HEK293 (cell line): ENCODE data around the gene SIRT1.

ENCODE experiments used
- BCL11A ChIP-seq: fragments of 450-650 bp; formaldehyde crosslinking; IDR thresholded peaks from 2 replicates; pipeline ENCODE4 v1.5.1; 2016; ENCODE audit warnings: low read depth, missing biosample characterization, missing genetic modification characterization
- KLF9 ChIP-seq: fragments of 450-650 bp; formaldehyde crosslinking; IDR thresholded peaks from 2 replicates; pipeline ENCODE4 v1.5.1; 2016; ENCODE audit warnings: missing biosample characterization, missing genetic modification characterization, low read depth
- MEIS1 ChIP-seq: sonication (generic); formaldehyde crosslinking; IDR thresholded peaks from 2 replicates; pipeline ENCODE4 v1.8.1; 2022; ENCODE audit warnings: missing genetic modification reagents, mild to moderate bottlenecking, borderline replicate concordance
- TRIM28 ChIP-seq: IDR thresholded peaks from 2 replicates; pipeline ENCODE4 v1.6.1; 2011; ENCODE audit warnings: low read length, control low read depth, borderline replicate concordance
- WT1 ChIP-seq: fragments of 450-650 bp; formaldehyde crosslinking; IDR thresholded peaks from 2 replicates; pipeline ENCODE4 v1.5.1; 2016; ENCODE audit warnings: missing biosample characterization, missing genetic modification characterization
- YY1 ChIP-seq: fragments of 450-650 bp; formaldehyde crosslinking; IDR thresholded peaks from 2 replicates; pipeline ENCODE4 v1.5.1; 2018; ENCODE audit warnings: missing biosample characterization, missing genetic modification characterization
- YY2 ChIP-seq: fragments of 450-650 bp; formaldehyde crosslinking; IDR thresholded peaks from 2 replicates; pipeline ENCODE4 v1.5.1; 2016; ENCODE audit warnings: missing biosample characterization, missing genetic modification characterization
- ZNF133 ChIP-seq: fragments of 450-650 bp; formaldehyde crosslinking; IDR thresholded peaks from 2 replicates; pipeline ENCODE4 v1.5.1; 2016; ENCODE audit warnings: missing biosample characterization, missing genetic modification characterization
- ZNF184 ChIP-seq: fragments of 450-650 bp; IDR thresholded peaks from 2 replicates; pipeline ENCODE4 v1.5.1; 2018; ENCODE audit warnings: missing biosample characterization, mild to moderate bottlenecking, missing genetic modification characterization
- ZNF239 ChIP-seq: fragments of 450-650 bp; formaldehyde crosslinking; IDR thresholded peaks from 2 replicates; pipeline ENCODE4 v1.5.1; 2016; ENCODE audit warnings: missing biosample characterization, missing genetic modification characterization
- ZNF324 ChIP-seq: fragments of 450-650 bp; formaldehyde crosslinking; IDR thresholded peaks from 2 replicates; pipeline ENCODE4 v1.5.1; 2016; ENCODE audit warnings: missing biosample characterization, missing genetic modification characterization
- ZNF341 ChIP-seq: fragments of 450-650 bp; formaldehyde crosslinking; IDR thresholded peaks from 2 replicates; pipeline ENCODE4; 2016; ENCODE audit warnings: low read depth, missing biosample characterization, missing genetic modification characterization
- ZNF350 ChIP-seq: fragments of 450-650 bp; formaldehyde crosslinking; IDR thresholded peaks from 2 replicates; pipeline ENCODE4 v1.5.0; 2017; ENCODE audit warnings: missing biosample characterization, mild to moderate bottlenecking, missing genetic modification characterization
- ZNF37A ChIP-seq: fragments of 450-650 bp; IDR thresholded peaks from 2 replicates; pipeline ENCODE4 v1.5.1; 2018; ENCODE audit warnings: missing biosample characterization, missing genetic modification characterization
- ZNF391 ChIP-seq: fragments of 450-650 bp; formaldehyde crosslinking; IDR thresholded peaks from 2 replicates; pipeline ENCODE4 v1.5.1; 2016; ENCODE audit warnings: low read depth, missing biosample characterization, missing genetic modification characterization, borderline replicate concordance
- ZNF404 ChIP-seq: fragments of 450-650 bp; formaldehyde crosslinking; IDR thresholded peaks from 2 replicates; pipeline ENCODE4 v1.5.1; 2017; ENCODE audit warnings: missing biosample characterization, missing genetic modification characterization
- ZNF433 ChIP-seq: fragments of 450-650 bp; formaldehyde crosslinking; IDR thresholded peaks from 2 replicates; pipeline ENCODE4 v1.5.1; 2016; ENCODE audit warnings: missing biosample characterization, missing genetic modification characterization, low read depth
- ZNF510 ChIP-seq: fragments of 450-650 bp; formaldehyde crosslinking; IDR thresholded peaks from 2 replicates; pipeline ENCODE4 v1.5.1; 2018; ENCODE audit warnings: mild to moderate bottlenecking, missing genetic modification characterization, missing biosample characterization; ENCODE audit not compliant: insufficient replicate concordance
- ZNF571 ChIP-seq: fragments of 450-650 bp; formaldehyde crosslinking; IDR thresholded peaks from 2 replicates; pipeline ENCODE4 v1.5.0; 2017; ENCODE audit warnings: missing biosample characterization, missing genetic modification characterization
- ZNF596 ChIP-seq: fragments of 450-650 bp; IDR thresholded peaks from 2 replicates; pipeline ENCODE4 v1.5.0; 2018; ENCODE audit warnings: missing biosample characterization, mild to moderate bottlenecking, missing genetic modification characterization, moderate library complexity
- ZNF610 ChIP-seq: fragments of 450-650 bp; formaldehyde crosslinking; IDR thresholded peaks from 2 replicates; pipeline ENCODE4 v1.5.1; 2016; ENCODE audit warnings: missing biosample characterization, missing genetic modification characterization, borderline replicate concordance
- ZNF701 ChIP-seq: fragments of 450-650 bp; formaldehyde crosslinking; IDR thresholded peaks from 2 replicates; pipeline ENCODE4 v1.5.1; 2016; ENCODE audit warnings: missing biosample characterization, missing genetic modification characterization
- ZNF747 ChIP-seq: fragments of 450-650 bp; formaldehyde crosslinking; IDR thresholded peaks from 2 replicates; pipeline ENCODE4 v1.5.1; 2016; ENCODE audit warnings: missing biosample characterization, missing genetic modification characterization
- ZSCAN23 ChIP-seq: fragments of 450-650 bp; formaldehyde crosslinking; IDR thresholded peaks from 2 replicates; pipeline ENCODE4 v1.5.1; 2016; ENCODE audit warnings: missing biosample characterization, missing genetic modification characterization
- TF ChIP-seq, protein P1 (sequence below): fragments of 450-650 bp; formaldehyde crosslinking; IDR thresholded peaks from 2 replicates; pipeline ENCODE4; 2016; ENCODE audit warnings: missing biosample characterization, missing genetic modification characterization
- TF ChIP-seq, protein P2 (sequence below): fragments of 450-650 bp; formaldehyde crosslinking; IDR thresholded peaks from 2 replicates; pipeline ENCODE4 v1.5.1; 2017; ENCODE audit warnings: missing biosample characterization, mild to moderate bottlenecking, missing genetic modification characterization, moderate library complexity
- TF ChIP-seq, protein P3 (sequence below): fragments of 450-650 bp; formaldehyde crosslinking; IDR thresholded peaks from 2 replicates; pipeline ENCODE4 v1.5.1; 2016; ENCODE audit warnings: missing biosample characterization, missing genetic modification characterization
- TF ChIP-seq, protein P4 (sequence below): fragments of 450-650 bp; formaldehyde crosslinking; IDR thresholded peaks from 2 replicates; pipeline ENCODE4 v1.5.1; 2016; ENCODE audit warnings: missing biosample characterization, missing genetic modification characterization
- TF ChIP-seq, protein P5 (sequence below): fragments of 450-650 bp; formaldehyde crosslinking; IDR thresholded peaks from 2 replicates; pipeline ENCODE4 v1.5.1; 2017; ENCODE audit warnings: missing biosample characterization, missing genetic modification characterization
- TF ChIP-seq, protein P6 (sequence below): fragments of 450-650 bp; formaldehyde crosslinking; IDR thresholded peaks from 2 replicates; pipeline ENCODE4 v1.5.1; 2016; ENCODE audit warnings: missing biosample characterization, missing genetic modification characterization

Gene SIRT1

DNA sequence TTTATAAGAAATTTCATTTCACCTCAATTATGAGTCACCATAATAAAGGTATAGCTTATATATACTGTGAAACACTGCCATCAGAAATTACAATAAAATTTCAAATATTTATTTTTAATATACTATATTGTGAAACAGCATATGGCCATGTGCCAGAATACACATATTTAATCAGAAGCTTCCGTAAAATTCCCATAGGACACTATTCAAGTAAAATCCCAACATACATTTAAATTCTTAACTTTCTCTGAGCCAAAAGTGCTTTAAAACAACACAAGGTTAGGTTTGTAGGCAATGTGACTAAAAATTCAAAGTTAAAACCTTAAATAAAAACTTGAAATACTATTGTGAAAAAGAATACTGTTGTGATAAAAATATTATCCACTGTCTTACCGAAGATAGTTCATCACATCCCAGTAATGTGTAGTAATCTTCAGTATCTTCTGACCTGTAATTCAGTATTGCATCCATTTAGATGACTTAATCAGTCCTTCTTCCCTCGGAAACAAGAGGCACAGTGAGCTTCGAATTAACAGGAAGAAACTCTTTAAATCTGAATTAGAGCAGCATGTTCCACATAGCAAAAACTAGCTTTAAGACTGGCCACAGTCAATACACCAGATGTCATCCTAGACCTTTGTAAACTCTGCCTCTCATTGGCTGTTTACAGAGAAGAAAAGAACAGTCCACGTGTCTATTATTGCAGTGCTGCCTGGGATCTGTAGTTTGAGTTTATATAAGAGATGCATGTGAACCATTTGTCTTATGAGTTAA lies 46.7 kb upstream of the SIRT1 start, which contains the start of gene DNAJC12 (continued):
- no peak for TF ChIP-seq KLF9 (tag by site-specific recombination)
- TF ChIP-seq ZNF324 (tag by site-specific recombination): no peak
- no peak for TF ChIP-seq MEIS1 (CRISPR knock-in tag)
- TF ChIP-seq, protein P1, sequence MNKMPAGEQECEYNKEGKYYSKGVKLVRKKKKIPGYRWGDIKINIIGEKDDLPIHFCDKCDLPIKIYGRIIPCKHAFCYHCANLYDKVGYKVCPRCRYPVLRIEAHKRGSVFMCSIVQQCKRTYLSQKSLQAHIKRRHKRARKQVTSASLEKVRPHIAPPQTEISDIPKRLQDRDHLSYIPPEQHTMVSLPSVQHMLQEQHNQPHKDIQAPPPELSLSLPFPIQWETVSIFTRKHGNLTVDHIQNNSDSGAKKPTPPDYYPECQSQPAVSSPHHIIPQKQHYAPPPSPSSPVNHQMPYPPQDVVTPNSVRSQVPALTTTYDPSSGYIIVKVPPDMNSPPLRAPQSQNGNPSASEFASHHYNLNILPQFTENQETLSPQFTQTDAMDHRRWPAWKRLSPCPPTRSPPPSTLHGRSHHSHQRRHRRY (tag by site-specific recombination): no peak
- TF ChIP-seq ZNF747 (tag by site-specific recombination): no peak
- no peak for TF ChIP-seq ZNF701 (tag by site-specific recombination)
- TF ChIP-seq ZSCAN23 (tag by site-specific recombination): no peak
- no peak for TF ChIP-seq ZNF133 (tag by site-specific recombination)
- no peak for TF ChIP-seq ZNF596 (tag by site-specific recombination)
- TF ChIP-seq ZNF239 (tag by site-specific recombination): no peak
- no peak for TF ChIP-seq YY2
- TF ChIP-seq ZNF510 (tag by site-specific recombination): no peak
- no peak for TF ChIP-seq ZNF350 (tag by site-specific recombination)
- TF ChIP-seq ZNF37A (tag by site-specific recombination): no peak
- no peak for TF ChIP-seq ZNF433 (tag by site-specific recombination)
- no peak for TF ChIP-seq ZNF341 (tag by site-specific recombination)
- no peak for TF ChIP-seq ZNF571 (tag by site-specific recombination)
- no peak for TF ChIP-seq WT1
- TF ChIP-seq TRIM28: no peak
- TF ChIP-seq, protein P2, sequence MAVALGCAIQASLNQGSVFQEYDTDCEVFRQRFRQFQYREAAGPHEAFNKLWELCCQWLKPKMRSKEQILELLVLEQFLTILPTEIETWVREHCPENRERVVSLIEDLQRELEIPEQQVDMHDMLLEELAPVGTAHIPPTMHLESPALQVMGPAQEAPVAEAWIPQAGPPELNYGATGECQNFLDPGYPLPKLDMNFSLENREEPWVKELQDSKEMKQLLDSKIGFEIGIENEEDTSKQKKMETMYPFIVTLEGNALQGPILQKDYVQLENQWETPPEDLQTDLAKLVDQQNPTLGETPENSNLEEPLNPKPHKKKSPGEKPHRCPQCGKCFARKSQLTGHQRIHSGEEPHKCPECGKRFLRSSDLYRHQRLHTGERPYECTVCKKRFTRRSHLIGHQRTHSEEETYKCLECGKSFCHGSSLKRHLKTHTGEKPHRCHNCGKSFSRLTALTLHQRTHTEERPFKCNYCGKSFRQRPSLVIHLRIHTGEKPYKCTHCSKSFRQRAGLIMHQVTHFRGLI (tag by site-specific recombination): no peak; the same call in 1 of the 2 replicates
- TF ChIP-seq ZNF184: no peak
- TF ChIP-seq, protein P3, sequence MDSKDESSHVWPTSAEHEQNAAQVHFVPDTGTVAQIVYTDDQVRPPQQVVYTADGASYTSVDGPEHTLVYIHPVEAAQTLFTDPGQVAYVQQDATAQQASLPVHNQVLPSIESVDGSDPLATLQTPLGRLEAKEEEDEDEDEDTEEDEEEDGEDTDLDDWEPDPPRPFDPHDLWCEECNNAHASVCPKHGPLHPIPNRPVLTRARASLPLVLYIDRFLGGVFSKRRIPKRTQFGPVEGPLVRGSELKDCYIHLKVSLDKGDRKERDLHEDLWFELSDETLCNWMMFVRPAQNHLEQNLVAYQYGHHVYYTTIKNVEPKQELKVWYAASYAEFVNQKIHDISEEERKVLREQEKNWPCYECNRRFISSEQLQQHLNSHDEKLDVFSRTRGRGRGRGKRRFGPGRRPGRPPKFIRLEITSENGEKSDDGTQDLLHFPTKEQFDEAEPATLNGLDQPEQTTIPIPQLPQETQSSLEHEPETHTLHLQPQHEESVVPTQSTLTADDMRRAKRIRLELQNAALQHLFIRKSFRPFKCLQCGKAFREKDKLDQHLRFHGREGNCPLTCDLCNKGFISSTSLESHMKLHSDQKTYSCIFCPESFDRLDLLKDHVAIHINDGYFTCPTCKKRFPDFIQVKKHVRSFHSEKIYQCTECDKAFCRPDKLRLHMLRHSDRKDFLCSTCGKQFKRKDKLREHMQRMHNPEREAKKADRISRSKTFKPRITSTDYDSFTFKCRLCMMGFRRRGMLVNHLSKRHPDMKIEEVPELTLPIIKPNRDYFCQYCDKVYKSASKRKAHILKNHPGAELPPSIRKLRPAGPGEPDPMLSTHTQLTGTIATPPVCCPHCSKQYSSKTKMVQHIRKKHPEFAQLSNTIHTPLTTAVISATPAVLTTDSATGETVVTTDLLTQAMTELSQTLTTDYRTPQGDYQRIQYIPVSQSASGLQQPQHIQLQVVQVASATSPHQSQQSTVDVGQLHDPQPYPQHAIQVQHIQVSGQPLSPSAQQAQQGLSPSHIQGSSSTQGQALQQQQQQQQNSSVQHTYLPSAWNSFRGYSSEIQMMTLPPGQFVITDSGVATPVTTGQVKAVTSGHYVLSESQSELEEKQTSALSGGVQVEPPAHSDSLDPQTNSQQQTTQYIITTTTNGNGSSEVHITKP (tag by site-specific recombination): peak; percentile 66
- TF ChIP-seq ZNF610: no peak
- TF ChIP-seq YY1 (tag by site-specific recombination): no peak
- TF ChIP-seq, protein P4, sequence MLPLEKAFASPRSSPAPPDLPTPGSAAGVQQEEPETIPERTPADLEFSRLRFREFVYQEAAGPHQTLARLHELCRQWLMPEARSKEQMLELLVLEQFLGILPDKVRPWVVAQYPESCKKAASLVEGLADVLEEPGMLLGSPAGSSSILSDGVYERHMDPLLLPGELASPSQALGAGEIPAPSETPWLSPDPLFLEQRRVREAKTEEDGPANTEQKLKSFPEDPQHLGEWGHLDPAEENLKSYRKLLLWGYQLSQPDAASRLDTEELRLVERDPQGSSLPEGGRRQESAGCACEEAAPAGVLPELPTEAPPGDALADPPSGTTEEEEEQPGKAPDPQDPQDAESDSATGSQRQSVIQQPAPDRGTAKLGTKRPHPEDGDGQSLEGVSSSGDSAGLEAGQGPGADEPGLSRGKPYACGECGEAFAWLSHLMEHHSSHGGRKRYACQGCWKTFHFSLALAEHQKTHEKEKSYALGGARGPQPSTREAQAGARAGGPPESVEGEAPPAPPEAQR: no peak
- no peak for TF ChIP-seq BCL11A (tag by site-specific recombination)
- TF ChIP-seq, protein P5, sequence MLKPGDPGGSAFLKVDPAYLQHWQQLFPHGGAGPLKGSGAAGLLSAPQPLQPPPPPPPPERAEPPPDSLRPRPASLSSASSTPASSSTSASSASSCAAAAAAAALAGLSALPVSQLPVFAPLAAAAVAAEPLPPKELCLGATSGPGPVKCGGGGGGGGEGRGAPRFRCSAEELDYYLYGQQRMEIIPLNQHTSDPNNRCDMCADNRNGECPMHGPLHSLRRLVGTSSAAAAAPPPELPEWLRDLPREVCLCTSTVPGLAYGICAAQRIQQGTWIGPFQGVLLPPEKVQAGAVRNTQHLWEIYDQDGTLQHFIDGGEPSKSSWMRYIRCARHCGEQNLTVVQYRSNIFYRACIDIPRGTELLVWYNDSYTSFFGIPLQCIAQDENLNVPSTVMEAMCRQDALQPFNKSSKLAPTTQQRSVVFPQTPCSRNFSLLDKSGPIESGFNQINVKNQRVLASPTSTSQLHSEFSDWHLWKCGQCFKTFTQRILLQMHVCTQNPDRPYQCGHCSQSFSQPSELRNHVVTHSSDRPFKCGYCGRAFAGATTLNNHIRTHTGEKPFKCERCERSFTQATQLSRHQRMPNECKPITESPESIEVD: peak; percentile 93
- no peak for TF ChIP-seq ZNF391 (tag by site-specific recombination)
- TF ChIP-seq ZNF404: no peak
- TF ChIP-seq, protein P6, sequence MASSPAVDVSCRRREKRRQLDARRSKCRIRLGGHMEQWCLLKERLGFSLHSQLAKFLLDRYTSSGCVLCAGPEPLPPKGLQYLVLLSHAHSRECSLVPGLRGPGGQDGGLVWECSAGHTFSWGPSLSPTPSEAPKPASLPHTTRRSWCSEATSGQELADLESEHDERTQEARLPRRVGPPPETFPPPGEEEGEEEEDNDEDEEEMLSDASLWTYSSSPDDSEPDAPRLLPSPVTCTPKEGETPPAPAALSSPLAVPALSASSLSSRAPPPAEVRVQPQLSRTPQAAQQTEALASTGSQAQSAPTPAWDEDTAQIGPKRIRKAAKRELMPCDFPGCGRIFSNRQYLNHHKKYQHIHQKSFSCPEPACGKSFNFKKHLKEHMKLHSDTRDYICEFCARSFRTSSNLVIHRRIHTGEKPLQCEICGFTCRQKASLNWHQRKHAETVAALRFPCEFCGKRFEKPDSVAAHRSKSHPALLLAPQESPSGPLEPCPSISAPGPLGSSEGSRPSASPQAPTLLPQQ: peak; percentile 91
